Right atrium auricular region (tissue), 2 donors: ENCODE results near the gene ACP6. TPM values are rescaled to one million over a fixed set of nuclear protein-coding genes. Genes with fewer than 3 reads are reported as not detected.
"Not testable (repeated sequence)": the region's sequence is repeated elsewhere in the genome, so short reads cannot be mapped to it uniquely, and the experiment has no call there.

Source experiments
- DNase-seq: peaks from one replicate; pipeline ENCODE4 v3.0.0-alpha.2; 2019; ENCODE audit warnings: low spot score
- H3K27ac ChIP-seq, 2 donors: fragments of 200-600 bp; sonication (generic); 1 replicate in 1 of 2; 2 replicates in 1 of 2; pipeline ENCODE4 v1.5.1; 2016 to 2019
- H3K27me3 ChIP-seq, 2 donors: fragments of 200-600 bp; sonication (generic); one replicate each; pipeline versions ENCODE4 v1.5.1 to v1.6.0; 2017 to 2019
- H3K36me3 ChIP-seq: fragments of 200-600 bp; sonication (generic); one replicate; pipeline ENCODE4 v1.5.1; 2016
- H3K4me1 ChIP-seq, 2 donors: fragments of 200-600 bp; sonication (generic); one replicate each; pipeline versions ENCODE4 v1.5.1 to v1.6.0; 2017 to 2019
- H3K4me3 ChIP-seq, 2 donors: fragments of 200-600 bp; sonication (generic); 1 replicate in 1 of 2; 2 replicates in 1 of 2; pipeline ENCODE4 v1.5.1; 2017 to 2019; ENCODE audit warnings: mild to moderate bottlenecking in 1 of 2, moderate library complexity in 1 of 2
- H3K9me3 ChIP-seq, 2 donors: fragments of 200-600 bp; sonication (generic); one replicate each; pipeline ENCODE4 v1.5.1; 2019
- total RNA-seq, 2 donors: library from RNA; depleted of rRNA; stranded (reverse); fragments of >200 nt; gene quantifications; one replicate each; pipeline ENCODE4 v1.1.0, GENCODE V29; 2016
- TF ChIP-seq, protein P1 (sequence below), 2 donors: fragments of 200-600 bp; sonication (generic); IDR thresholded peaks; one replicate each; pipeline ENCODE4 v1.5.1; 2019; ENCODE audit warnings: antibody characterized with exemption in 2 of 2

Gene ACP6
- total RNA-seq, 2 donors from 2014 or later = 6.1 to 10.6 TPM

DNA sequence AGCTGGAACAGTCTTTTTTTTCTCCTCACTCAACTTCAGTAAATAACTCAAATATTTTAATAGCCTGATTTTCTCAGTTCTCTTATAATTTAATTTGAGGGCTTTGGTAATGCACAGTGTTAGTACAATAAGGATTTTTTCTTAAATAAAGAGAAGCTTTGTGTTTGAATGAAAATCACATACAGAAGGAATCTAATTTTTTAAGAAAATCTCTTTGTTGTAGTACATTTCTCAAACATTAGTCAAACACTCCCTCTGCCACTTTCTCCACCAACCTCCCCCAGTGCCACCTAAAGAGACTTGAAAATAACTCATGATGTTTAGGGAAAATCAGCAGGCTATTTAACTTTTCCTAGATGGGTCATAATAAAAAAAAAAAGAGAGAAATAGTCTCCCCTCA is 42.3 kb upstream of the ACP6 start:
- no peaks in the 10 kb centered on the region for H3K4me1 ChIP-seq
- H3K4me3 ChIP-seq = no peak overlapping the region
- H3K27me3 ChIP-seq = no peaks in the 10 kb centered on the region
- no peak for DNase-seq
- H3K36me3 ChIP-seq = no peaks in the 10 kb centered on the region
- H3K27ac ChIP-seq = no peak overlapping the region
- TF ChIP-seq, protein P1, sequence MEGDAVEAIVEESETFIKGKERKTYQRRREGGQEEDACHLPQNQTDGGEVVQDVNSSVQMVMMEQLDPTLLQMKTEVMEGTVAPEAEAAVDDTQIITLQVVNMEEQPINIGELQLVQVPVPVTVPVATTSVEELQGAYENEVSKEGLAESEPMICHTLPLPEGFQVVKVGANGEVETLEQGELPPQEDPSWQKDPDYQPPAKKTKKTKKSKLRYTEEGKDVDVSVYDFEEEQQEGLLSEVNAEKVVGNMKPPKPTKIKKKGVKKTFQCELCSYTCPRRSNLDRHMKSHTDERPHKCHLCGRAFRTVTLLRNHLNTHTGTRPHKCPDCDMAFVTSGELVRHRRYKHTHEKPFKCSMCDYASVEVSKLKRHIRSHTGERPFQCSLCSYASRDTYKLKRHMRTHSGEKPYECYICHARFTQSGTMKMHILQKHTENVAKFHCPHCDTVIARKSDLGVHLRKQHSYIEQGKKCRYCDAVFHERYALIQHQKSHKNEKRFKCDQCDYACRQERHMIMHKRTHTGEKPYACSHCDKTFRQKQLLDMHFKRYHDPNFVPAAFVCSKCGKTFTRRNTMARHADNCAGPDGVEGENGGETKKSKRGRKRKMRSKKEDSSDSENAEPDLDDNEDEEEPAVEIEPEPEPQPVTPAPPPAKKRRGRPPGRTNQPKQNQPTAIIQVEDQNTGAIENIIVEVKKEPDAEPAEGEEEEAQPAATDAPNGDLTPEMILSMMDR (IDR thresholded peaks at IDR 0.05) = no peak
- no peaks in the 10 kb centered on the region for H3K9me3 ChIP-seq

DNA sequence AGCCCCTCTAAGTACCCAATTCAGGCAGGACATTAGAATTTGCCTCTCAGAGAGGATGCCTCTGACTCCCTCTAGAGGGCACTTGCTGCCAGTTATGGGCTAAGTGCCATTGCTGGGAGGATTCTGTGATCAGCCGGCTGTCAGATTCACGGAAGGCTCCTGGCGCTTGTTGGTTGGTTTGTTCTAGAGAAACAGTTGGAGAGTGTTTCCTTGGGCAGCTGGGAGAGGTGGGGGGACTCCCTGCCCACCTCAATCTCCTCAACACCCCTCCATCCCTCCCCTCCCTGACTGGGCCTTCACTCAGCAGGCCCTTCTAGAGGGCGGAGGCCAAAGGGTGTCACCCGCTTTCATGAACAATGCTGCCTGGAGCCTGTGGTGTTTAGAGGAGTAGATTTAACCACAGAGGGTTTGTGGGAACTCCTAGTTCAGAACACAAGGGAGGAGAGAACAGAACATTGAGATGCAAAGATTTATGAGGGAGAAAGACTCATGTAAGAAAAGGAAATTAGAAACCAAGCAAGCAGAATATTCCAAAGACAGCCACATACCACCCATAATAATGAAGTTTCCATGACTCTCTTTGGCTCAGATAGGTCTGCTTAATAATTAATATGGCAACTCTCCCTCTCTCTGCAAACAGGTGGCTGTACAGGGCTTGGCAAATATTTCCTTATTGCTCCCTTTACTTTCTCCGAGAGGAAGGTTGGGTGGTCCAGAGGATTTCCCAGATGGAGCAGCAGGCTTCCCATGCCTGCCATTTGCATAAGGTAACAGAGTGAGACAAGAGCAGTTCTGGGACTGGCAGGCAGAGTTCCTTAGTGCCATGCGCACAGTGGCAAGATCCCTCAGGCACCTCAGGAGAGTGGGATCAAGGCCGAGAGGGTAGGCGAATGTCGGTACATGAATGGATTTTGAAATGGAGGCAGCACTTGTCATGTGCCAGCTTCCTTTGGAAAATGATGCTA is 30.0 kb upstream of the ACP6 start:
- no peaks in the 10 kb centered on the region for H3K9me3 ChIP-seq
- TF ChIP-seq, protein P1 (IDR thresholded peaks at IDR 0.05) = peak; percentile 76 to 86
- H3K27ac ChIP-seq = no peak overlapping the region
- H3K4me1 ChIP-seq = no peaks in the 10 kb centered on the region
- no peaks in the 10 kb centered on the region for H3K27me3 ChIP-seq
- DNase-seq = peak; percentile 62
- H3K36me3 ChIP-seq = no peaks in the 10 kb centered on the region
- H3K4me3 ChIP-seq = no peak overlapping the region

DNA sequence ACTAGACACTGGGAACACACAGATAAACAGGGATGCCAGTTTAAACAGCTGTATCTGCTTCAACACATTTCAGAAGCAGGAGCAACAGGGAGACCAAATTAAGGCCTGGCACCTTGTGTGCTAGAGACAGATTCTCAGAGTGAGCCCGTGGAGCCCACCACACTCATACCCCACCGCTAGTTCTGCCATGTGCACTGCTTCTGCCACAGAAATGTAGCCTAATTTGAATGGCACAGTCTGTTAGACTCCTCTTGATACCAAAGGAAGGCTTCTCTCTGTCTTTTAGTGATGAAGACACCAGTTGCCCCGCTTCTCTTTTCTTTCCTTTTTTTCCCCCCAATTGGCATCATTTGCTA is 29.3 kb upstream of the ACP6 start:
- no peaks in the 10 kb centered on the region for H3K9me3 ChIP-seq
- no peaks in the 10 kb centered on the region for H3K27me3 ChIP-seq
- H3K27ac ChIP-seq = no peak overlapping the region
- no peak for DNase-seq
- TF ChIP-seq, protein P1 (IDR thresholded peaks at IDR 0.05) = no peak
- H3K4me3 ChIP-seq = no peak overlapping the region
- no peaks in the 10 kb centered on the region for H3K36me3 ChIP-seq
- no peaks in the 10 kb centered on the region for H3K4me1 ChIP-seq

DNA sequence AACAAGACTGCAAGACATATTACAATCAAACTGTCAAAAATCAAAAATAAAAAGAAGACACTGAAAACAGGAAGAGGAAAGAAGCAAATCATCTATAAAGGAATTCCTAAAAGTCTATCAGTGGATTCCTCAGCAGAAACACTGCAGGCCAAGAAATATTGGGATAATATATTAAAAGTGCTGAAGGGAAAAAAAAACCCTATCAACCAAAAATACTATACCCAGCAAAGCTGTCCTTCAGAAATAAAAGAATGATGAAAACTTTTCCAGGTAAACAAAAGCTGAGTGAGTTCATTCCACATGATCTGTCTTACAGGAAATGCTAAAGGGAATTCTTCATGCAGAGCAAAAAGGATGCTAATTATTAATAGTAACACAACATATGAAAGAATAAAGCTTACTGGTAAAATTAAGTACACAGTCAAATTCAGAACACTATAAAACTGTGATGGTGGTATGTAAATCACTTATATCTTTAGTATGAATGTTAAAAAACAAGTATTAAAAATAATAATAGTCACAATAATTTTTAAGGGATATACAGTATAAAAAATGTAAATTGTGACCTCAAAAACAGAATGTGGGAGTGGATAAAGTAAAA is 12.9 kb upstream of the ACP6 start:
- no peak for DNase-seq
- Histone ChIP-seq H3K4me1 (no peaks in the 10 kb centered on the region), H3K27me3 (no peaks in the 10 kb centered on the region), H3K4me3 (no peak overlapping the region), H3K36me3 (no peaks in the 10 kb centered on the region), H3K27ac (no peak overlapping the region), H3K9me3 (peaks cover 0 to 20% of the 10 kb centered on the region in 2 donors)
- TF ChIP-seq, protein P1 (IDR thresholded peaks at IDR 0.05) = no peak

DNA sequence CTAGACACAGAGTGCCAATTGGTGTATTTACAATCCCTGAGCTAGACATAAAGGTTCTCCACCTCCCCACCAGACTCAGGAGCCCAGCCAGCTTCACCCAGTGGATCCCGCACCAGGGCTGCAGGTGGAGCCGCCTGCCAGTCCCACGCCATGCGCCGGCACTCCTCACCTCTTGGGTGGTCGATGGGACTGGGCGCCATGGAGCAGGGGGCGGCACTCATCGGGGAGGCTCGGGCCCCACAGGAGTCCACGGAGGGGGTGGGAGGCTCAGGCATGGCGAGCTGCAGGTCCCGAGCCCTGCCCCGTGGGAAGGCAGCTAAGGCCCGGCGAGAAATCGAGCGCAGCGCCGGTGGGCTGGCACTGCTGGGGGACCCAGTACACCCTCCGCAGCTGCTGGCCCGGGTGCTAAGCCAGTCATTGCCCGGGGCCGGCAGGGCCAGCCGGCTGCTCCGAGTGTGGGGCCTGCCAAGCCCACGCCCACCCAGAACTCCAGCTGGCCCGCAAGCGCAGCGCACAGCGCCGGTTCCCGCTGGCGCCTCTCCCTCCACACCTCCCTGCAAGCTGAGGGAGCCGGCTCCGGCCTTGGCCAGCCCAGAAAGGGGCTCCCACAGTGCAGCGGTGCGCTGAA is 10.4 kb upstream of the ACP6 start:
- DNase-seq, H3K27ac ChIP-seq, H3K4me3 ChIP-seq, H3K36me3 ChIP-seq, H3K4me1 ChIP-seq, H3K27me3 ChIP-seq: not testable (repeated sequence)
- H3K9me3 ChIP-seq = peaks cover 0 to 26% of the 10 kb centered on the region in 2 donors

DNA sequence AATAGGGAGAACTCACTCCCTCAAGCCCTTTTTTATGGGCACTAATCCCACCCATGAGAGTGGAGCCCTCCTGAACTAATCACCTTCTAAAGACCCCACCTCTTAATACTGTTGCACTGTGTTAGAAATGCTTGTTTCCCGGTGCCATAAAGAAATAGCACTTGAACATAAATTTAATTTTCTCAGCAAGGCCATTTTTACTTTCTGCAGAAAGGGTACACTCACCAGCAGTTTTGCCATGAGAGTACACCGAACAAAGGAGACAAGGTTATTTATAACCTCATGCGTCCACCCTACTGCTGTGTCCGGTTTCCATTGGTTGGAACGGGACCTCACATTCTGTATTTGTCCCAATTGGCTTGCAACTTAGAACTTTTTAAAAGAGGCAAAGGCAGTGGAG is 7.4 kb upstream of the ACP6 start:
- DNase-seq, H3K27ac ChIP-seq, H3K27me3 ChIP-seq, H3K4me1 ChIP-seq, H3K36me3 ChIP-seq, H3K4me3 ChIP-seq: not testable (repeated sequence)
- H3K9me3 ChIP-seq = peaks cover 0 to 13% of the 10 kb centered on the region in 2 donors
